Activated CD4-positive, alpha-beta T cell treated with anti-CD3 and anti-CD28 coated beads for 4 hours (primary cell): Measurements from ENCODE around the gene PPM1L.

Source experiments
- DNase-seq, 2 donors: peaks; one replicate each; pipeline ENCODE4 v3.0.0-alpha.2; 2020

PPM1L gene

GRCh38 chr3:160810362-160811236 lies 54.6 kb downstream of the PPM1L start:
- no peak for DNase-seq

- no peak for DNase-seq
Observed at GRCh38 chr3:160811237-160811548, 55.2 kb downstream of the PPM1L start.

GRCh38 chr3:160812304-160812703 lies 56.3 kb downstream of the PPM1L start:
- no peak for DNase-seq

- no peak for DNase-seq
Observed at GRCh38 chr3:160815280-160815679, 59.2 kb downstream of the PPM1L start.

GRCh38 chr3:160820022-160820421 lies 64.0 kb downstream of the PPM1L start:
- no peak for DNase-seq

- no peak for DNase-seq
Observed at GRCh38 chr3:160820430-160820829, 64.4 kb downstream of the PPM1L start.

- no peak for DNase-seq
Observed at GRCh38 chr3:160822936-160823335, 66.9 kb downstream of the PPM1L start.

GRCh38 chr3:160825311-160825800 lies 69.3 kb downstream of the PPM1L start:
- no peak for DNase-seq

- no peak for DNase-seq
Observed at GRCh38 chr3:160826408-160826807, 70.4 kb downstream of the PPM1L start.

- DNase-seq = no peak
Observed at GRCh38 chr3:160826991-160827390, 71.0 kb downstream of the PPM1L start.

- no peak for DNase-seq
Observed at GRCh38 chr3:160827516-160827915, 71.5 kb downstream of the PPM1L start.

GRCh38 chr3:160828880-160829279 lies 72.8 kb downstream of the PPM1L start:
- no peak for DNase-seq

- DNase-seq = no peak
Observed at GRCh38 chr3:160829486-160830009, 73.5 kb downstream of the PPM1L start.

GRCh38 chr3:160830796-160831195 lies 74.8 kb downstream of the PPM1L start:
- no peak for DNase-seq

- no peak for DNase-seq
Observed at GRCh38 chr3:160831401-160831800, 75.4 kb downstream of the PPM1L start.

- no peak for DNase-seq
Observed at GRCh38 chr3:160837394-160837980, 81.5 kb downstream of the PPM1L start.

- no peak for DNase-seq
Observed at GRCh38 chr3:160840590-160840989, 84.6 kb downstream of the PPM1L start.

GRCh38 chr3:160841455-160841854 lies 85.4 kb downstream of the PPM1L start:
- DNase-seq = no peak

GRCh38 chr3:160842021-160843005 lies 86.3 kb downstream of the PPM1L start:
- no peak for DNase-seq

GRCh38 chr3:160851629-160852210 lies 95.7 kb downstream of the PPM1L start:
- no peak for DNase-seq

GRCh38 chr3:160852856-160853255 lies 96.8 kb downstream of the PPM1L start:
- DNase-seq = no peak

GRCh38 chr3:160856450-160856849 lies 100.4 kb downstream of the PPM1L start:
- DNase-seq = no peak
